Endothelial cell of umbilical vein (primary cell): ENCODE measurements around the gene CTR9. TPM values are rescaled to one million over a fixed set of nuclear protein-coding genes. Genes with fewer than 3 reads are reported as not detected.

ENCODE experiments used
- BruUV-seq: library from RNA; stranded (reverse); fragments of 400-500 nt; replicated peaks from 2 replicates; lab custom pipeline; 2021; lab: Mats Ljungman, UMichigan
- CTCF ChIA-PET: fragments of 300-600, 350-600 bp; sonication (Branson Sonifier 250); formaldehyde crosslinking; loops from one replicate; lab custom pipeline; 2021; ENCODE audit warnings: antibody characterized with exemption, inconsistent platforms; lab: Charles Lee
- POLR2A ChIA-PET: fragments of 300-600, 350-600 bp; sonication (Branson Sonifier 250); formaldehyde crosslinking; loops from one replicate; lab custom pipeline; 2021; ENCODE audit warnings: antibody characterized with exemption, inconsistent platforms; lab: Charles Lee
- DNase-seq: peaks from one replicate; pipeline ENCODE4 v3.0.0-alpha.2; 2011; ENCODE audit warnings: low read depth, low spot score
- FAIRE-seq: peaks from 2 replicates; lab custom pipeline; 2011; peaks lifted over from hg19 to GRCh38; lab: Jason Lieb, UNC
- H2AFZ ChIP-seq: 2 replicates; pipeline ENCODE4 v1.6.0; 2012; ENCODE audit warnings: low read depth, low read length, control low read depth, inconsistent platforms
- H3K27ac ChIP-seq: 2 replicates; pipeline ENCODE4 v1.5.1; 2011; ENCODE audit warnings: low read depth, mild to moderate bottlenecking, control low read depth, low read length, moderate library complexity; ENCODE audit not compliant: insufficient read depth
- H3K27me3 ChIP-seq, 2 experiments: 2 replicates each; pipeline versions ENCODE4 v1.6.0 to v1.6.1; 2011; ENCODE audit warnings: low read length in 2 of 2, mixed read lengths in 1 of 2; ENCODE audit not compliant: control insufficient read depth in 2 of 2, insufficient read depth in 2 of 2
- H3K36me3 ChIP-seq, 2 experiments: 2 replicates in 1 of 2; 3 replicates in 1 of 2; pipeline ENCODE4 v1.5.1; 2011; ENCODE audit warnings: low read length in 2 of 2, mild to moderate bottlenecking in 1 of 2, moderate library complexity in 1 of 2; ENCODE audit not compliant: control insufficient read depth in 2 of 2, insufficient read depth in 2 of 2; ENCODE audit errors: extremely low read depth in 1 of 2
- H3K4me1 ChIP-seq: 3 replicates; pipeline ENCODE4 v1.5.1; 2011; ENCODE audit warnings: mild to moderate bottlenecking, low read length; ENCODE audit not compliant: control insufficient read depth, insufficient read depth; ENCODE audit errors: extremely low read depth
- H3K4me2 ChIP-seq: 2 replicates; pipeline ENCODE4 v1.6.1; 2011; ENCODE audit warnings: low read length, control low read depth, mixed read lengths; ENCODE audit not compliant: insufficient read depth
- H3K4me3 ChIP-seq, 3 experiments: fragments of 200-600 bp in 1 of 3; sonication (generic), shearing (Covaris generic) in 1 of 3; replicated peaks in 1 of 3; 2 replicates each; pipeline ENCODE4 v1.5.1; 2011 to 2016; ENCODE audit warnings: control low read depth in 3 of 3, low read length in 3 of 3, mild to moderate bottlenecking in 2 of 3, inconsistent platforms in 1 of 3, low read depth in 1 of 3, moderate library complexity in 1 of 3; ENCODE audit not compliant: insufficient read depth in 1 of 3
- H3K79me2 ChIP-seq: 2 replicates; pipeline ENCODE4 v1.6.0; 2012; ENCODE audit warnings: low read length, inconsistent platforms; ENCODE audit not compliant: control insufficient read depth, insufficient read depth
- H3K9ac ChIP-seq: replicated peaks from 2 replicates; pipeline ENCODE3; 2011; ENCODE audit warnings: low read length, control low read depth; ENCODE audit not compliant: insufficient read depth; ENCODE audit errors: extremely low read depth
- H3K9me1 ChIP-seq: replicated peaks from 3 replicates; pipeline ENCODE4 v1.6.0; 2011; ENCODE audit warnings: mild to moderate bottlenecking, low read length; ENCODE audit not compliant: control insufficient read depth, insufficient read depth; ENCODE audit errors: extremely low read depth
- H3K9me3 ChIP-seq: replicated peaks from 2 replicates; pipeline ENCODE4 v1.5.1; 2012; ENCODE audit warnings: low read length, inconsistent platforms; ENCODE audit not compliant: control insufficient read depth, insufficient read depth
- H4K20me1 ChIP-seq: replicated peaks from 2 replicates; pipeline ENCODE3; 2011; ENCODE audit warnings: mild to moderate bottlenecking, low read length; ENCODE audit not compliant: control insufficient read depth, insufficient read depth; ENCODE audit errors: extremely low read depth
- EZH2 ChIP-seq: IDR thresholded peaks from 2 replicates; pipeline ENCODE4 v1.6.1; 2012; ENCODE audit warnings: borderline replicate concordance, low read depth, mild to moderate bottlenecking, moderate library complexity, low read length, inconsistent platforms; ENCODE audit not compliant: severe bottlenecking
- FOS ChIP-seq: IDR thresholded peaks from 2 replicates; pipeline ENCODE4 v1.6.1; 2011; ENCODE audit warnings: mild to moderate bottlenecking, low read length, moderate library complexity, borderline replicate concordance; ENCODE audit not compliant: insufficient read depth
- GATA2 ChIP-seq: IDR thresholded peaks from 2 replicates; pipeline ENCODE4 v1.7.0; 2011; ENCODE audit warnings: low read depth, mild to moderate bottlenecking, moderate library complexity, mixed read lengths, low read length; ENCODE audit not compliant: insufficient read length, insufficient read depth
- JUN ChIP-seq: IDR thresholded peaks from 2 replicates; pipeline ENCODE4 v1.6.1; 2011; ENCODE audit warnings: borderline replicate concordance, low read depth; ENCODE audit not compliant: insufficient read length, insufficient read depth
- MYC ChIP-seq: IDR thresholded peaks from one replicate; pipeline ENCODE4 v1.6.1; 2011; ENCODE audit warnings: mild to moderate bottlenecking, low read depth, low read length
- POLR2A ChIP-seq: IDR thresholded peaks from 2 replicates; pipeline ENCODE4 v1.6.1; 2012; ENCODE audit warnings: low read depth, mild to moderate bottlenecking, control low read depth, low read length
- POLR2AphosphoS5 ChIP-seq: IDR thresholded peaks from 2 replicates; pipeline ENCODE4 v1.6.1; 2012; ENCODE audit warnings: low read depth, mild to moderate bottlenecking, control low read depth, low read length, moderate library complexity; ENCODE audit not compliant: insufficient read depth
- dilution Hi-C: fragments of 300-500 bp; cut with MboI; formaldehyde crosslinking; loops from one replicate; pipeline ENCODE4 v1.15.0; 2019; ENCODE audit warnings: low sequenced_read_pairs; ENCODE audit not compliant: extremely low pct_ligation_motif_present
- intact Hi-C: fragments of 100-400 bp; cut with micrococcal nuclease; formaldehyde crosslinking; loops from one replicate; pipeline ENCODE4 v1.10.0; 2022
- polyA plus RNA-seq, 4 experiments: library from polyadenylated mRNA; depleted of rRNA in 3 of 4; stranded (reverse) in 3 of 4; unstranded in 1 of 4; fragments of >200 nt; gene quantifications; 2 replicates each; pipeline versions ENCODE4 v1.2.1 to v1.2.3, GENCODE V29; 2011 to 2012; ENCODE audit warnings: missing spikeins in 1 of 4
- total RNA-seq: library from RNA; stranded (reverse); gene quantifications from 2 replicates; pipeline ENCODE4 v1.2.3, GENCODE V29; 2021
- TF ChIP-seq, protein P1 (sequence below): IDR thresholded peaks from 2 replicates; pipeline ENCODE4 v1.6.1; 2011; ENCODE audit not compliant: insufficient read depth, insufficient read length
- TF ChIP-seq, protein P2 (sequence below), 2 donors: IDR thresholded peaks; 1 replicate in 1 of 2; 2 replicates in 1 of 2; pipeline ENCODE4 v1.5.1; 2011; ENCODE audit warnings: low read length in 2 of 2, mild to moderate bottlenecking in 2 of 2, moderate library complexity in 2 of 2, control low read depth in 1 of 2, inconsistent platforms in 1 of 2, low read depth in 1 of 2; ENCODE audit not compliant: insufficient read depth in 1 of 2; ENCODE audit errors: extremely low read depth in 1 of 2

Gene CTR9
- total and polyA plus RNA-seq, 2 donors (not counting 3 experiments of a cell fraction or from before 2014, with no cell fraction given): 7.5 to 33.2 TPM

DNA sequence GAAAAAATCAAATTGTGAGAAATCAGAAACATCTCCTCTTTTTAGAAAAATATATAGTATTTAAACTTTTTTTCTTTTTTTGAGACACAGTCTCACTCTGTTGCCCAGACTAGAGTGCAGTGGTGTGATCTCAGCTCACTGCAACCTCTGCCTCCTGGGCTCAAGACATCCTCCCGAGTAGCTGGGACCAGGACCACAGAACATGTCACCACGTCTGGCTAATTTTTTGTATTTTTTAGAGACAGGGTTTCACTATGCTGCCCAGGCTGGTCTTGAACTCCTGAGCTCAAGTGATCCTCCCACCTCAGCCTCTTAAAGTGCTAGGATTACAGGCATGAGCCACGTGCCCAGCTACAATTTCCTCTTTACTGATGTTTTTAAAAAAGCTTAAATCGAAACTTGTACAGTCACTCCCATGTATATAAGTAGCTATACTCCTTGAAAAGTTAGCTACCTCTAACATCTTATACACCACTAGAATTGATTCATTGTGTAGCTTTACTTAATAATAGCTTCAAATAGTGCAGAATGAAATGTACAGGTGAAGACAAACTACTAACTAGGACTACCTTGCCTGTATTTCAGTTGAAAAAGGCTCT, 47.4 kb downstream of the CTR9 start:
- ChIA-PET CTCF (interaction anchor here (1.2 to 2.6 kb wide), 5 partner anchors 9 to 989 kb away, joined by 3 to 8 read pairs (median 3); no protein-coding TSS in a partner anchor), POLR2A (interaction anchor here (0.6 to 4.0 kb wide), 3 partner anchors 11 to 185 kb away, joined by 3 to 47 read pairs (median 3); partner anchors contain the start of gene EIF4G2)
- Histone ChIP-seq H3K4me3 (no peak overlapping the region), H3K9me3 (no peaks in the 10 kb centered on the region), H3K4me2 (no peak overlapping the region), H3K79me2 (peaks cover 16% of the 10 kb centered on the region), H3K4me1 (peaks cover 4% of the 10 kb centered on the region), H3K27me3 (no peaks in the 10 kb centered on the region), H3K9ac (no peak overlapping the region), H3K36me3 (peaks cover 49 to 72% of the 10 kb centered on the region in 2 experiments), H2AFZ (no peak overlapping the region), H3K9me1 (no peaks in the 10 kb centered on the region), H3K27ac (no peak overlapping the region), H4K20me1 (peaks cover 13% of the 10 kb centered on the region)
- intact Hi-C loops (no loop called here), dilution Hi-C loops (no loop called here)
- no peak for TF ChIP-seq JUN
- TF ChIP-seq POLR2A: no peak
- TF ChIP-seq FOS: no peak
- no peak for TF ChIP-seq GATA2
- no peak for TF ChIP-seq MYC
- TF ChIP-seq, protein P1, sequence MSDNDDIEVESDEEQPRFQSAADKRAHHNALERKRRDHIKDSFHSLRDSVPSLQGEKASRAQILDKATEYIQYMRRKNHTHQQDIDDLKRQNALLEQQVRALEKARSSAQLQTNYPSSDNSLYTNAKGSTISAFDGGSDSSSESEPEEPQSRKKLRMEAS: no peak
- TF ChIP-seq, protein P2, sequence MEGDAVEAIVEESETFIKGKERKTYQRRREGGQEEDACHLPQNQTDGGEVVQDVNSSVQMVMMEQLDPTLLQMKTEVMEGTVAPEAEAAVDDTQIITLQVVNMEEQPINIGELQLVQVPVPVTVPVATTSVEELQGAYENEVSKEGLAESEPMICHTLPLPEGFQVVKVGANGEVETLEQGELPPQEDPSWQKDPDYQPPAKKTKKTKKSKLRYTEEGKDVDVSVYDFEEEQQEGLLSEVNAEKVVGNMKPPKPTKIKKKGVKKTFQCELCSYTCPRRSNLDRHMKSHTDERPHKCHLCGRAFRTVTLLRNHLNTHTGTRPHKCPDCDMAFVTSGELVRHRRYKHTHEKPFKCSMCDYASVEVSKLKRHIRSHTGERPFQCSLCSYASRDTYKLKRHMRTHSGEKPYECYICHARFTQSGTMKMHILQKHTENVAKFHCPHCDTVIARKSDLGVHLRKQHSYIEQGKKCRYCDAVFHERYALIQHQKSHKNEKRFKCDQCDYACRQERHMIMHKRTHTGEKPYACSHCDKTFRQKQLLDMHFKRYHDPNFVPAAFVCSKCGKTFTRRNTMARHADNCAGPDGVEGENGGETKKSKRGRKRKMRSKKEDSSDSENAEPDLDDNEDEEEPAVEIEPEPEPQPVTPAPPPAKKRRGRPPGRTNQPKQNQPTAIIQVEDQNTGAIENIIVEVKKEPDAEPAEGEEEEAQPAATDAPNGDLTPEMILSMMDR (IDR thresholded peaks at IDR 0.05; ENCODE audit: extremely low read depth in 1 of 2, insufficient read depth in 1 of 2, low read depth in 1 of 2, low read length in 2 of 2): no peak
- TF ChIP-seq POLR2AphosphoS5: no peak
- no peak for TF ChIP-seq EZH2
- no peak for FAIRE-seq
- no peak for DNase-seq
- BruUV-seq: no TSS peak
